GM12865 (cell line): ENCODE data around the gene PLCL1.
A peak's percentile ranks its signal among the peaks of the same experiment; 100 is the strongest.

ENCODE experiments used
- DNase-seq: peaks from one replicate; pipeline ENCODE4 v3.0.0; 2010; ENCODE audit warnings: low read depth
- H3K4me3 ChIP-seq: 2 replicates; pipeline ENCODE4 v1.5.1; 2011; ENCODE audit warnings: mild to moderate bottlenecking, low read depth, low read length, control low read depth
- CTCF ChIP-seq: IDR thresholded peaks from 2 replicates; pipeline ENCODE4 v1.5.1; 2011; ENCODE audit warnings: low read length, control low read depth, low read depth, inconsistent platforms; ENCODE audit not compliant: insufficient read depth; ENCODE audit errors: missing control alignments

The PLCL1 gene

GRCh38 chr2:197904446-197904845, 100.1 kb downstream of the PLCL1 start:
- no peak for TF ChIP-seq CTCF
- peak; percentile 21 for DNase-seq
- no peak overlapping the region for H3K4me3 ChIP-seq

GRCh38 chr2:197908156-197908555, 103.8 kb downstream of the PLCL1 start:
- no peak for DNase-seq
- no peak for TF ChIP-seq CTCF
- H3K4me3 ChIP-seq = no peak overlapping the region

- no peak overlapping the region for H3K4me3 ChIP-seq
- peak; percentile 25 for DNase-seq
- TF ChIP-seq CTCF = no peak
Observed at GRCh38 chr2:197908990-197909776, 104.8 kb downstream of the PLCL1 start.

- no peak for DNase-seq
- H3K4me3 ChIP-seq = no peak overlapping the region
- TF ChIP-seq CTCF = no peak
Observed at GRCh38 chr2:197911667-197912066, 107.3 kb downstream of the PLCL1 start.

GRCh38 chr2:197913084-197913483, 108.7 kb downstream of the PLCL1 start:
- H3K4me3 ChIP-seq = no peak overlapping the region
- DNase-seq = no peak
- no peak for TF ChIP-seq CTCF

- no peak overlapping the region for H3K4me3 ChIP-seq
- DNase-seq = no peak
- TF ChIP-seq CTCF = no peak
Observed at GRCh38 chr2:197914778-197915177, 110.4 kb downstream of the PLCL1 start.

GRCh38 chr2:197915548-197916265, 111.3 kb downstream of the PLCL1 start:
- no peak overlapping the region for H3K4me3 ChIP-seq
- no peak for DNase-seq
- TF ChIP-seq CTCF = no peak
